Activated T-cell treated with anti-CD3 and anti-CD28 coated beads, Interleukin-2, amount 50 U/mL, for 4 hours (primary cell): ENCODE measurements around the gene GLT8D1. TPM values are rescaled to one million over a fixed set of nuclear protein-coding genes. Genes with fewer than 3 reads are reported as not detected.

Experiments used
- total RNA-seq, 3 donors: library from RNA; stranded (reverse); gene quantifications; one replicate each; pipeline ENCODE4 v1.2.1, GENCODE V29; 2021

Gene GLT8D1
- total RNA-seq, 3 donors from 2014 or later = 30.1 to 31.9 (median 30.6) TPM

Other genes with a start within 250 kb of the GLT8D1 start
- gene STAB1, start 210.5 kb downstream of the GLT8D1 start, total RNA-seq = under 1 TPM; 0.30 to 0.73 (median 0.40) TPM
- 10 to 100 TPM; 29.7 to 53.1 (median 42.8) TPM for gene NT5DC2, start 171.9 kb downstream of the GLT8D1 start, total RNA-seq
- 10 to 100 TPM; 22.8 to 25.7 (median 23.2) TPM for gene UQCC5, start 169.2 kb downstream of the GLT8D1 start, total RNA-seq
- 10 to 100 TPM; 55.9 to 65.2 (median 64.4) TPM for gene PBRM1, start 19.9 kb downstream of the GLT8D1 start, total RNA-seq
- gene GNL3, start 19.8 kb downstream of the GLT8D1 start, total RNA-seq = 100 to 1,000 TPM; 324 to 336 (median 330) TPM
- gene SPCS1, start 315 bp upstream of the GLT8D1 start, total RNA-seq = 100 to 1,000 TPM; 150 to 171 (median 151) TPM
- gene NEK4, start 65.1 kb upstream of the GLT8D1 start, total RNA-seq = 10 to 100 TPM; 16.0 to 36.9 (median 26.9) TPM
- gene ITIH1, start 71.8 kb upstream of the GLT8D1 start, total RNA-seq = under 1 TPM in 2 of 3 donors, not detected in 1; 0.15 to 0.19 TPM
- gene ITIH3, start 89.0 kb upstream of the GLT8D1 start, total RNA-seq = under 1 TPM; 0.13 to 0.24 (median 0.18) TPM
- gene ITIH4, start 124.9 kb upstream of the GLT8D1 start, total RNA-seq = 1 to 10 TPM; 6.9 to 8.2 (median 8.0) TPM
- 1 to 10 TPM in 1 of 3 donors, under 1 TPM in 2; 0.38 to 1.2 (median 0.58) TPM for gene MUSTN1, start 129.2 kb upstream of the GLT8D1 start, total RNA-seq
- 10 to 100 TPM; 20.0 to 26.0 (median 25.6) TPM for gene STIMATE, start 191.8 kb upstream of the GLT8D1 start, total RNA-seq